ENCODE data around the gene KIAA1671.

The KIAA1671 gene

GRCh38 chr22:24942301-24942700, 10.2 kb upstream of the KIAA1671 start:
- TF ChIP-seq CTCF (IDR thresholded peaks at IDR 0.05; ENCODE audit: borderline replicate concordance, control extremely low read depth, extremely low read depth, insufficient read depth, missing control alignments) = no peak
- in situ Hi-C loops (cut with MboI; ENCODE audit: low sequenced_read_pairs, unreplicated experiment) = no loop called here
- no peak for DNase-seq (ENCODE audit: low spot score)

- no peak for DNase-seq (ENCODE audit: low spot score)
- no peak for TF ChIP-seq CTCF (IDR thresholded peaks at IDR 0.05; ENCODE audit: borderline replicate concordance, control extremely low read depth, extremely low read depth, insufficient read depth, missing control alignments)
- in situ Hi-C loops (cut with MboI; ENCODE audit: low sequenced_read_pairs, unreplicated experiment) = no loop called here
These were observed 8.1 kb upstream of the KIAA1671 start for GRCh38 chr22:24944217-24944937.

GRCh38 chr22:24945430-24945829, 7.1 kb upstream of the KIAA1671 start:
- no peak for TF ChIP-seq CTCF (IDR thresholded peaks at IDR 0.05; ENCODE audit: borderline replicate concordance, control extremely low read depth, extremely low read depth, insufficient read depth, missing control alignments)
- DNase-seq (ENCODE audit: low spot score) = no peak
- in situ Hi-C loops (cut with MboI; ENCODE audit: low sequenced_read_pairs, unreplicated experiment) = loop anchor here (5.0 kb wide), 1 partner anchor 97 kb away; no protein-coding TSS in a partner anchor

- no peak for DNase-seq (ENCODE audit: low spot score)
- TF ChIP-seq CTCF (IDR thresholded peaks at IDR 0.05; ENCODE audit: borderline replicate concordance, control extremely low read depth, extremely low read depth, insufficient read depth, missing control alignments) = no peak
- in situ Hi-C loops (cut with MboI; ENCODE audit: low sequenced_read_pairs, unreplicated experiment) = loop anchor here (5.0 kb wide), 1 partner anchor 95 kb away; no protein-coding TSS in a partner anchor
These were observed 5.1 kb upstream of the KIAA1671 start for GRCh38 chr22:24947383-24947782.

- no peak for TF ChIP-seq CTCF (IDR thresholded peaks at IDR 0.05; ENCODE audit: borderline replicate concordance, control extremely low read depth, extremely low read depth, insufficient read depth, missing control alignments)
- in situ Hi-C loops (cut with MboI; ENCODE audit: low sequenced_read_pairs, unreplicated experiment) = loop anchor here (5.0 kb wide), 1 partner anchor 94 kb away; no protein-coding TSS in a partner anchor
These were observed 4.6 kb upstream of the KIAA1671 start for GRCh38 chr22:24947881-24948280.

GRCh38 chr22:24948356-24949202, 3.9 kb upstream of the KIAA1671 start:
- TF ChIP-seq CTCF (IDR thresholded peaks at IDR 0.05; ENCODE audit: borderline replicate concordance, control extremely low read depth, extremely low read depth, insufficient read depth, missing control alignments) = no peak
- no peak for DNase-seq (ENCODE audit: low spot score)
- in situ Hi-C loops (cut with MboI; ENCODE audit: low sequenced_read_pairs, unreplicated experiment) = loop anchor here (5.0 kb wide), 1 partner anchor 94 kb away; no protein-coding TSS in a partner anchor

More at GRCh38 chr22:24947881-24948280, 4.6 kb upstream of the KIAA1671 start:
- DNase-seq (ENCODE audit: low spot score) = no peak

Measured in GM13976 (cell line).